SK-N-MC (cell line): Measurements from ENCODE around the gene RIT2.

Experiments used
- EZH2 ChIP-seq: fragments of 200-600 bp; sonication (generic); IDR thresholded peaks from one replicate; pipeline ENCODE4 v1.6.1; 2017; ENCODE audit warnings: antibody characterized with exemption
- POLR2AphosphoS5 ChIP-seq: IDR thresholded peaks from 2 replicates; pipeline ENCODE4 v1.6.1; 2012; ENCODE audit warnings: mild to moderate bottlenecking, low read depth, low read length, borderline replicate concordance

DNA sequence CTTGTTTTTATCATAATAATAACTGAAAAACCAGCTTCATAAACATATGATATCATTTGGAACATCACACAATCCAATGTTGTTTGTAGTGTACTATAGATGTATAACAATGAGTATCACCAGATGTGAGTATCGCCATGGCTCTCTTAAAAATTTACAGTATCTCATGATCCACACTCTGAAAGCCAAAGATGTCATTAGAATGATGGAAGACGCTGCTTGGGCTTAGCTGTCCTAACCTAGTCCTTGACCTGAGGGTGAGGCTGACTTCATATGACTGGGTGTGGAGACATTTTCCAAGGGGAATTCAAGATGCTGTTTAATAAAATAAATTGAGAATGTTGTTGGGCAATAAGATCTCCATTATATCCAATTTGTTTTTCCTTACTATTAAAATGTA is 242.6 kb downstream of the RIT2 start:
- TF ChIP-seq EZH2 (no peak), POLR2AphosphoS5 (no peak)
